ENCODE results near the gene PXDN. TPM values are rescaled to one million over a fixed set of nuclear protein-coding genes. Genes with fewer than 3 reads are reported as not detected.

Gene PXDN
- total RNA-seq, 1 donor from 2014 or later, result 21.6 TPM

- no peak for DNase-seq (ENCODE audit: low spot score in 2 of 2)
- no peak for FAIRE-seq
Measured at GRCh38 chr2:1673160-1673944, 71.0 kb downstream of the PXDN start.

- no peak for FAIRE-seq
- DNase-seq (ENCODE audit: low spot score in 2 of 2), result no peak
Measured at GRCh38 chr2:1672738-1673137, 71.6 kb downstream of the PXDN start.

- DNase-seq (ENCODE audit: low spot score in 2 of 2), result no peak
- no peak for FAIRE-seq
Measured at GRCh38 chr2:1671916-1672315, 72.4 kb downstream of the PXDN start.

DNA sequence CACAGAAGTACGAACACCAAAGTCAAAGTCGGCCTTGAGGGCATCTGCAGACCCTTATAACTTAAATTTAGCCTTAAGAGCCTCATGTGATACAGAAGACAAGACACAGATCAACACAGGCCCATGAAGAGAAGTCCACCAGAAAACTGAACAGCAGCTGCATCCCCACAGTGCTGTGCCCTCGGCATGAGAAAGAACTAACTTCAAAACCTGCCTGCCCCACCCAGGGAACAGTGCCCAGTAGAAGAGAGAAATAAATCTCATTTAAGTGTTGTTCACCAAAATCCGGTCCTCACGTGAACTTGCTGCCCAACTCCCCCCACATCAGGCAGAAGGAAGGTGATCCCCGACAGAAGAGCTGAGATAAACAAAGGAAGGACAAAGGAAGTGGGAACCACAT is 73.7 kb downstream of the PXDN start:
- no peak for DNase-seq (ENCODE audit: low spot score in 2 of 2)
- FAIRE-seq, result no peak

GRCh38 chr2:1665761-1666505 is 78.4 kb downstream of the PXDN start:
- no peak for DNase-seq (ENCODE audit: low spot score in 2 of 2)
- no peak for FAIRE-seq

- no peak for FAIRE-seq
- no peak for DNase-seq (ENCODE audit: low spot score in 2 of 2)
Measured at GRCh38 chr2:1664698-1665097, 79.6 kb downstream of the PXDN start.

DNA sequence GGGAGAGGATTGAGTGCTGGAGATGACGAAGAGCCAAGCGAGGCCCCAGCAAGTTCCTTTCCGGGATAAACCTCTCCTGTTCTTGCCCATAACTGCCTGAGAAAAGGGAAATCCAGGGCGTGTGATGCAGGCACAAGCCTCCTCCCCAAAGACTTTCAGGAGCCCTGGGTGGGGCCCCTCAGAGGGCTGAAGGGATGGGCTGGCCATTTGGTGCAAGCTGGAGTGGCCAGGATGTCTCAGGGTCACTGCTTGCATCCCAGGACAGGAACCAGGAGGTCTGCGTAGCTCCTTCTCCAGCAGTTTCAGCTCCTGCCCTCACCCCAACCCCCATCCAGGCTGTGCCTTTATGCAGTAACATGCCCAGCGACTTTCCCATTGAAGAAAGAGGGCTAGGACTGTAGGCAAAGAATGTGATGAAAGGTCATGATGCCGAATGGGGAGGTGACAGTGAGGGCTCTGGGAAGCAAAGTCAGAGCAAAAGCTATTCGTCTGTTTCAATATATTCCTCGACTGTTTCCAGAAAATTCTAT is 80.2 kb downstream of the PXDN start:
- FAIRE-seq, result no peak

GRCh38 chr2:1663621-1664020 is 80.7 kb downstream of the PXDN start:
- DNase-seq (ENCODE audit: low spot score in 2 of 2) (no peak), FAIRE-seq (no peak)

More for the DNA sequence above, 80.2 kb downstream of the PXDN start:
- DNase-seq (ENCODE audit: low spot score in 2 of 2), result no peak

DNA sequence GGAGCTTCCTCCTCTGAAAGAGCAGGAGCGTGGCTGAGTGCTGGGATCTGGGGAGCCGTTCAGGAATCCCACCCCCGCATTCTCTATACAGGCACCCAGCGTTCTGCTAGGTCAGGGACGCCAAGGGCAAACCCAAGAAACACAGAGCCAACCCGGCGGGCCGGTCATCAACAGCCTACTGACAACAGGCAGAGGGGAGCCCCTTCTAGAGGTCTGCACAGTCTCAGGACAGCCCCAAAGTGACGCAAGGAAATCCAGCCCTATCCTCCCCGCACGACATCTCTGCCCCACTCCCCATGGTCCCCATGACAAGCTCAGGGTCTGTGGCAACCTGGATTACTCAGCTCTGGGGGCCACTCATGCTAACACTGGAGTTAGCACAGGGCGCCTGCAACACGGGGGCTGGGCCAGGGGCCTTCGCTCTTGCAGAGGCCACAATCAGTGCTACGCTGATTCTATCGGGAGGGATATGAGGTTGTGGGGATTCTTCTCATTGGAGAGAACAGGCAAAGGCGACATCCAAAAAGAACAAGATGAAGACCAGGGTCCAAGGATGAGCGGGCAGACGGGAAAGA is 81.6 kb downstream of the PXDN start:
- FAIRE-seq (no peak), DNase-seq (ENCODE audit: low spot score in 2 of 2) (no peak)

GRCh38 chr2:1661891-1662605 is 82.3 kb downstream of the PXDN start:
- DNase-seq (ENCODE audit: low spot score in 2 of 2), result no peak
- no peak for FAIRE-seq

DNA sequence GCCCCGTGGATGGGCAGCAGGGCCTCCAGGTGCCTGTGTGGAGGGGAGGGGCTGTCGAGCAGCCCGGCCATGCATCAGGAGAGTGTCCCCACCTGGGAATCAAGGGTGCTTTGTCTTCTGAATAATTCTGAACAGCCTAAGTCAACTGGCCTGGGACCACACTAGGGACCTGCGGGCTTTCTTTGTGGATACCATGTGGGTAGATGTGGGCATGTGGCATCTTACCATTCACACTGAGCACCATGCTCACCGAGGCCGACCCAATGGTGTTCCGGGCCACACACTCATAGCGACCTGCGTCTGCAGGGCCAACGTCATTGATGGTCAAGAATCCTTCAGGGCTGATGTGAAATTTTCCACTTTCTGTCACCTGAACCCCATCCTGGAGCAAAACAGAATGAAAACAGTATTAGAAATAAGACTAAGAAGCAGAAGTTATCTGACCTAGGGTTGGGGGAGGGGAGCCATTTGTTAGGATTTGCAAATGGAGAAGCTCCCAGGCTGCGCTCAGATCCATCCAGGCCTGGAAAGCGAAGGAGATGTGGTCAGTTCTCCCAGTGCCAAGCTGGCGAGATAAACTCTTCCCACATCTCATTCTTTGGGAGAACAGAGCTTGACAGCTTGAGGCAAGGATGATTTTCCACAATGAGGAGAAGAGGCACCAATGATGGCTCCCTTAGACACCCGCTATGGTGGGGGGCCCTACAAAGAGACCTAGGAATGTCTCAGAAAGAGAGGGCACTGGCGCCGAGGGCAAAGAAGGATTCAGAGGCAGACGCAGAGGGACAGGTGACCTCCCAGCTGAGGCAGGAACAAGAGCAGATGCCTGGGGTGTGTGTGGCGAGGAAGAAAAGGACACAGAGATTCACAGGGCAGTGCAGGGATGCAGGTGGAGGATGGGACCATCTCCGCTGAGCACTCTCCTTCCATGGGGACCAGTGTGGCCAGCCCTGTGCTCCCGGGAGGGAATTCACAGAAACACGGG is 83.4 kb downstream of the PXDN start:
- no peak for FAIRE-seq

GRCh38 chr2:1659951-1660565 is 84.3 kb downstream of the PXDN start:
- FAIRE-seq, result no peak

More for the DNA sequence above, 83.4 kb downstream of the PXDN start:
- DNase-seq (ENCODE audit: low spot score in 2 of 2), result no peak

DNA sequence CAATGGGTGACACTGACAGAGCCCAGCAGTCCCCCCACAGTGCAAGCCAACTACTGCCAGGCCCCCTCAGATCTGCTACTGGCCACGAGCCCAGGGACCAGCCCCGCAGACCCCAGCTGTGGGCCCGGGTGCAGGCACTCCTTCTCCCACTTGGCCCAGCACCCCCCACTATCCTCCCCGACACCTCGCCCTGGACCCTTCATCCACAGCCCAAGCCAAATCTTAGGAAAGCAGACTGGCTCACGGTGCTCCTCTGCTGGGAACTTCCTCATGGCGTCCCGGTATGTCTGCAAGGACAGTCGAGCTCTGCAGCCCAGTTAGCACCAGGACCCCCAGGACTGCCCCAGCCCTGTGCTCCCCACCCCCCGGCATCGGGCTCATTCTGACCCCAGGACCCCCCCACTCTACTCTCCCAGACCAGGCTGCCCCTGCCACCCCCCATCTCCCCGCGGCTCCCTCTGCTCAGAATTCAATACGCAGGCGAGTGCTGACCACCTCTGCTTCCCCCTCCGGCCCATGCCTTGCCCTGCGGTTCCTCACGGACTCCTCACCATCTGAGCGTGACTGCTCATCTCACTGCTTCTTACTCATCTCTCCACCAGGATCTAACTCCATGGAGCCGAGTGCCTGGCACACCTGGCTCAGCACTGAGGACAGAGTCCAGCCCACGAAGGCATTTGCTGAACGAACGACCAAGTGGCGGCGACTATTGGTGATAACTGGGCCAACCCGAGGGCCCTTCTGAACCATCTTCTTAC is 85.7 kb downstream of the PXDN start:
- no peak for DNase-seq (ENCODE audit: low spot score in 2 of 2)
- no peak for FAIRE-seq

More at GRCh38 chr2:1659951-1660565, 84.3 kb downstream of the PXDN start:
- DNase-seq (ENCODE audit: low spot score in 2 of 2), result no peak

GRCh38 chr2:1656961-1657841 is 87.1 kb downstream of the PXDN start:
- no peak for DNase-seq (ENCODE audit: low spot score in 2 of 2)
- no peak for FAIRE-seq

GRCh38 chr2:1656326-1656960 is 87.9 kb downstream of the PXDN start:
- FAIRE-seq (no peak), DNase-seq (ENCODE audit: low spot score in 2 of 2) (no peak)

GRCh38 chr2:1655461-1655860 is 88.9 kb downstream of the PXDN start:
- FAIRE-seq (no peak), DNase-seq (ENCODE audit: low spot score in 2 of 2) (no peak)
